Natural killer cell treated with Interleukin-12 subunit alpha and Interleukin-12 subunit beta and Interleukin-15 and Interleukin-18, amount 100 ng/mL, for 72 hours (primary cell): ENCODE results near the gene ZW10. TPM values are rescaled to one million over a fixed set of nuclear protein-coding genes. Genes with fewer than 3 reads are reported as not detected.
"Not testable (repeated sequence)": the region's sequence is repeated elsewhere in the genome, so short reads cannot be mapped to it uniquely, and the experiment has no call there.

Experiments used
- ATAC-seq, 2 donors: fragments of 150-1000 bp; cut with Tn5 transposase in 1 of 2; sonication (Bioruptor Pico), chemical (Tn5 transposase) in 1 of 2; 2 replicates each; pipeline ENCODE4 v1.10.0; 2021
- DNase-seq: peaks from one replicate; pipeline ENCODE4 v3.0.0; 2022; ENCODE audit warnings: low spot score
- H3K27ac Mint-ChIP-seq, 2 donors: 1 replicate in 1 of 2; 2 replicates in 1 of 2; pipeline ENCODE4 v1.8.0; 2022; ENCODE audit warnings: mixed read lengths in 2 of 2, mild to moderate bottlenecking in 1 of 2, moderate library complexity in 1 of 2
- H3K27me3 Mint-ChIP-seq, 2 donors: 1 replicate in 1 of 2; 2 replicates in 1 of 2; pipeline ENCODE4 v1.8.0; 2022; ENCODE audit warnings: mixed read lengths in 2 of 2
- H3K36me3 Mint-ChIP-seq: one replicate; pipeline ENCODE4 v1.8.0; 2022; ENCODE audit warnings: mixed read lengths
- H3K4me1 Mint-ChIP-seq, 2 donors: 1 replicate in 1 of 2; 2 replicates in 1 of 2; pipeline ENCODE4 v1.8.0; 2022; ENCODE audit warnings: low read depth in 2 of 2, mixed read lengths in 2 of 2, mild to moderate bottlenecking in 1 of 2
- H3K4me3 Mint-ChIP-seq: one replicate; pipeline ENCODE4 v1.8.0; 2022; ENCODE audit warnings: mixed read lengths
- H3K9me3 Mint-ChIP-seq: 2 replicates; pipeline ENCODE4 v1.8.0; 2022; ENCODE audit warnings: mixed read lengths
- total RNA-seq, 2 donors: library from RNA; stranded (reverse); gene quantifications; one replicate each; pipeline ENCODE4 v1.2.3, GENCODE V29; 2022

Gene ZW10
- total RNA-seq, 2 donors from 2014 or later, result 19.6 to 23.8 TPM

- H3K4me3 Mint-ChIP-seq, result no peak overlapping the region
- H3K4me1 Mint-ChIP-seq, result no peaks in the 10 kb centered on the region
- no peak overlapping the region for H3K27ac Mint-ChIP-seq
- DNase-seq (no peak), ATAC-seq (no peak)
- H3K36me3 Mint-ChIP-seq, result no peaks in the 10 kb centered on the region
- peaks cover 24 to 29% of the 10 kb centered on the region in 2 donors for H3K27me3 Mint-ChIP-seq
- no peaks in the 10 kb centered on the region for H3K9me3 Mint-ChIP-seq
These were observed 8.2 kb upstream of the ZW10 start for GRCh38 chr11:113781682-113782081.

GRCh38 chr11:113779496-113779895 is 6.0 kb upstream of the ZW10 start, which contains the start of gene CLDN25:
CLDN25 (plus strand) TSS chr11:113779796; CDS start chr11:113779796, 0 bp downstream.
- no peak for DNase-seq
- peak within 1 kb of the TSS in 1 of 2 donors; percentile 63 for H3K27ac Mint-ChIP-seq
- no peaks in the 10 kb centered on the region for H3K9me3 Mint-ChIP-seq
- no peaks in the 10 kb centered on the region for H3K36me3 Mint-ChIP-seq
- H3K27me3 Mint-ChIP-seq, result peaks cover 22 to 28% of the 10 kb centered on the region in 2 donors
- no peak for ATAC-seq
- no peak within 1 kb of the TSS for H3K4me3 Mint-ChIP-seq
- peaks cover 0 to 3% of the 10 kb centered on the region in 2 donors for H3K4me1 Mint-ChIP-seq

DNA sequence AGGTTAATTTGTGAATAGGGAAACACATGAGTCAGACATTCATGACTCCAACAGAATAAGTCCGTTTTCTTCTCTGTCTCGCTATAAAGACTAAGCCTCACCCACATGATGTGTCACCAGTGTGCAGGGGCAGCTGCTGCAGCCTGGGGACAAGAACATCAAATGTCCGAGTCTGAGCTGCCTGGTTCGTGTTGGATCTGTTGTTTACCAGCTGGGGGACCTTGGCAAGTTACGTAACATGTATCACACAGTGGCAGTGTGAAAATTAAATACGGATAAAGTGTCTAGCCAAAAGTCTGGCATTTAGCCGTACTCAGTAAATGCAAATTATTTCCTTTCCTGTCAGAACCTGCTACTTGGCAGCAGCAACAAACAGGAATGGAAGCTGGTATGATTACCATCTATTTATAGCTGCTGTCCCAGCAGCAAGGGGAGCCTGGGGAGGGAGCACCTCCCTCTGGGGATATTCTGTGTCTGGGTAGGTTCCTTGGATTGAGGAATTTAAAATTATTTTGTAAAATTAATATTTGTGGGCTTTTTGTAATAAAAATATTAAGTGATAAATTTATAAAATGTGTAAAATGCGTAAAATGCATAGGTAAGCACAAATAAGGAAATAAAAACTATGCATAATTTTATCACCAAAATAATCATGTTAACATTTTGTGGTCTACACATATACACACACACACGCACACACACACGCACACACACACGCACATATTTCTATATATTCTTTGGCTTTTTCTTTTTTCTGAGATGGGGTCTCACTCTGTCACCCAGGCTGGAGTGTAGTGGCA is 4.8 kb upstream of the ZW10 start:
- Mint-ChIP-seq H3K4me1 (peaks cover 3 to 10% of the 10 kb centered on the region in 2 donors), H3K27ac (no peak overlapping the region), H3K4me3 (no peak overlapping the region), H3K27me3 (peaks cover 18 to 25% of the 10 kb centered on the region in 2 donors), H3K36me3 (no peaks in the 10 kb centered on the region), H3K9me3 (no peaks in the 10 kb centered on the region)
- DNase-seq (no peak), ATAC-seq (no peak)

DNA sequence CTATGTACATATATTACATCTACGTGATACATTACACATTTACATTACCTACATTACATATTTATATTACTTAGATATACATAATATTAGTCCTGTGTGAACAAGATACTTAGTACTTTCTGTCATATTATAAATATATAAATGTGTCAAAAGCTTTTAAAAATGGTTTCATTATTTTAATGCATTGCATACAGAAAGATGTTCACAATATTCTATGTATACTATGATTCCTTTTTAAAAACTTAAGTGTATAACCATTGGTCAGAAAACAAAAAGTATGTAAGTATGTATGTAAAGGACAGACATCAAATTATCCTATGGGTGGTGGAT is 647 bp upstream of the ZW10 start:
- H3K4me3 Mint-ChIP-seq, result peak overlapping the region; percentile 100

GRCh38 chr11:113773092-113773415 is 438 bp downstream of the ZW10 start:
- Mint-ChIP-seq H3K4me3 (peak overlapping the region; percentile 100), H3K27me3 (peaks cover 3 to 5% of the 10 kb centered on the region in 2 donors), H3K36me3 (peaks cover 1% of the 10 kb centered on the region), H3K9me3 (no peaks in the 10 kb centered on the region), H3K4me1 (peaks cover 14 to 26% of the 10 kb centered on the region in 2 donors), H3K27ac (peak overlapping the region; percentile 94 to 98)
- peak in 1 of 2 donors; percentile 33 for ATAC-seq
- DNase-seq, result no peak

More for the DNA sequence above, 647 bp upstream of the ZW10 start:
- peaks cover 4 to 6% of the 10 kb centered on the region in 2 donors for H3K27me3 Mint-ChIP-seq
- H3K36me3 Mint-ChIP-seq, result no peaks in the 10 kb centered on the region
- ATAC-seq (no peak), DNase-seq (no peak)
- H3K4me1 Mint-ChIP-seq, result peaks cover 14 to 25% of the 10 kb centered on the region in 2 donors
- H3K27ac Mint-ChIP-seq, result peak overlapping the region; percentile 94 to 98
- no peaks in the 10 kb centered on the region for H3K9me3 Mint-ChIP-seq

DNA sequence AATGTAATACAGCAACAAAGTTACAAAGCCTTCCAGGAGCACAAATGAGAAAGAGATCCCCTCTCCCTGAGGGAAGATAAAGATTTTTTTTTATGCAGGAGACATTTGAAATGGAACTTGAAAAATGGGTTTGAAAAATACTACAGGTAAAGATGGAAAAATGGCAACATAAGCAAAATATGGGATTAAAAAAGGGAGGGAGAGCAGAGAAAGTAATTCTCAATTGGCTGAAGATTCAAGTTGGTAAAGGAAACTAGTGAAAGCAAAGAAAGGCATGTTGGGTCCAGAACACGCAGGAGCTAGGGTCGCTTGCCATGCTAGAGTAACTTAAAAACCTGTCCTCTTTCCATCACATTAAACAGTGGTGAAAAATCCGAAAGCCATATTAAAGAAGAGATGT is 1.5 kb downstream of the ZW10 start:
- Mint-ChIP-seq H3K27ac (peak overlapping the region; percentile 94 to 98), H3K4me3 (peak overlapping the region; percentile 100), H3K4me1 (peaks cover 23 to 36% of the 10 kb centered on the region in 2 donors), H3K27me3 (no peaks in the 10 kb centered on the region), H3K9me3 (no peaks in the 10 kb centered on the region), H3K36me3 (peaks cover 11% of the 10 kb centered on the region)
- DNase-seq, result no peak
- no peak for ATAC-seq

DNA sequence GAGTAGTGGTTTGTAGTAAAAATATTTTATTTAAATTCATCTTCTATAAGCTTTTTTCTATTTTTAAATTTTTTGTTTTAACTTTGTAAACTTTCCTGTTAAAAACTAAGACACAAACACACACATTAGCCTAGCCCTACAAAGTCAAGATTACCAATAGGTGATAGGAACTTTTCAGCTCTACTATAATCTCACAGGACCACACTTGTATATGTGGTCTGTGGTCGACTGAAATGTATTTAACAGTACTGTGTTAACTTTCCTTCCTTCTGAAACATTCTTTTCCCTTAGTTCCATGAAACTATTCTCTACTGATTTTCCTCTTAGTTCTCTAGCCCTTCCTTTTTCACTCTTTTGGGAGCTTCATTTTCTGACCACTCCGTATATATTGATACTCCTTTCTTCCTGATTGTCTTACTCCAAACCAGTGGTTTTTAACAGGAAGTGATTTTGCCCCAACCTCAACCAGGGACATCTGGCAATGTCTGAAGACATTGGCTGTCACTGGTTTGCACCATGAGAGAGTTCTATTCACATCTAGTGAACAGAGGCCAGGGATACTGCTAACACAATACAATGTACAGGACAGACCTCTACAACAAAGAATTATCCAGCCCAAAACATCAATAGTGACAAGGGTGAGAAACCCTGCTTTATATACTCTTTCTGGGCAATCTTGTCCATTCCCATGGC is 8.8 kb downstream of the ZW10 start:
- DNase-seq (no peak), ATAC-seq (no peak)
- no peaks in the 10 kb centered on the region for H3K9me3 Mint-ChIP-seq
- no peaks in the 10 kb centered on the region for H3K27me3 Mint-ChIP-seq
- H3K27ac Mint-ChIP-seq, result peak overlapping the region in 1 of 2 donors; percentile 3
- peaks cover 21% of the 10 kb centered on the region for H3K36me3 Mint-ChIP-seq
- peak overlapping the region; percentile 44 for H3K4me3 Mint-ChIP-seq
- H3K4me1 Mint-ChIP-seq, result peaks cover 26% of the 10 kb centered on the region in 2 donors

DNA sequence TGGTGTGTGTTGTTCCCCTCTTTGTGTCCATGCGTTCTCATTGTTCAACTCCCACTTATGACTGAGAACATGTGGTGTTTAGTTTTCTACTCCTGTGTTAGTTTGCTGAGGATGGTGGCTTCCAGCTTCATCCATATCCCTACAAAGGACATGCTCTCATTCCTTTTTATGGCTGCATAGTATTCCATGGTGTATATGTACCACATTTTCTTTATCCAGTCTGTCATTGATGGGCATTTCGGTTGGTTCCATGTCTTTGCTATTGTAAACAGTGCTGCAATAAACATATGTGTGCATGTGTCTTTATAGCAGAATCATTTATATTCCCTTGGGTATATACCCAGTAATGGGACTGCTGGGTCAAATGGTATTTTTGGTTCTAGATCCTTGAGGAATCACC is 10.5 kb downstream of the ZW10 start:
- ATAC-seq, H3K27ac Mint-ChIP-seq, H3K9me3 Mint-ChIP-seq, H3K27me3 Mint-ChIP-seq, DNase-seq, H3K4me3 Mint-ChIP-seq: not testable (repeated sequence)
- peaks cover 24 to 26% of the 10 kb centered on the region in 2 donors for H3K4me1 Mint-ChIP-seq
- peaks cover 32% of the 10 kb centered on the region for H3K36me3 Mint-ChIP-seq

DNA sequence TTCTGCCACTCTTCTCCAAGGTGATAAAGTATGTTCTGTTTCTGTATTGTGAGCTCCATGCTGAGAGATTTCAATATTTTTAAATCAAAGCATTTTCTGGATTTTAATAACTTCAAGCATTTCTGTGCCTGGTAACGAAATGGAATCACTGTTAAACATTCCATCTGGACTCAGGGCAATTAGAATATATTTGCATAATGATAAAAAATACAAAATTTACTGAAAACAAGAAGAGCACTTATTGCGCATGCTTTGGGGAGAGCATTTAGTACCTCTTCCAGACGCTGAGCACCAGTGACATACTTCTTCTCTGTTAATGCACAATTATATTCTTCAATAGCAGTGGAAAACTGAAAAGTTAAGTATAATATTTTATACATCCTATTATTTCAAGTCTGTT is 13.3 kb downstream of the ZW10 start:
- ATAC-seq (no peak), DNase-seq (no peak)
- Mint-ChIP-seq H3K27ac (no peak overlapping the region), H3K4me3 (no peak overlapping the region), H3K4me1 (peaks cover 8 to 15% of the 10 kb centered on the region in 2 donors), H3K27me3 (no peaks in the 10 kb centered on the region), H3K9me3 (no peaks in the 10 kb centered on the region), H3K36me3 (peaks cover 28% of the 10 kb centered on the region)

GRCh38 chr11:113752932-113753331 is 20.6 kb downstream of the ZW10 start:
- H3K27me3 Mint-ChIP-seq, result no peaks in the 10 kb centered on the region

GRCh38 chr11:113736323-113736722 is 37.2 kb downstream of the ZW10 start:
- ATAC-seq, result peak; percentile 40 to 83

More at GRCh38 chr11:113752932-113753331, 20.6 kb downstream of the ZW10 start:
- no peak overlapping the region for H3K27ac Mint-ChIP-seq
- ATAC-seq (no peak), DNase-seq (no peak)
- H3K4me1 Mint-ChIP-seq, result no peaks in the 10 kb centered on the region
- no peaks in the 10 kb centered on the region for H3K9me3 Mint-ChIP-seq
- peaks cover 13% of the 10 kb centered on the region for H3K36me3 Mint-ChIP-seq
- H3K4me3 Mint-ChIP-seq, result no peak overlapping the region

GRCh38 chr11:113732092-113732491 is 41.4 kb downstream of the ZW10 start:
- ATAC-seq, result no peak
- DNase-seq, result no peak
- Mint-ChIP-seq H3K4me1 (peaks cover 0 to 11% of the 10 kb centered on the region in 2 donors), H3K9me3 (no peaks in the 10 kb centered on the region), H3K27ac (no peak overlapping the region), H3K27me3 (no peaks in the 10 kb centered on the region), H3K4me3 (no peak overlapping the region), H3K36me3 (peaks cover 22% of the 10 kb centered on the region)

More at GRCh38 chr11:113736323-113736722, 37.2 kb downstream of the ZW10 start:
- H3K27me3 Mint-ChIP-seq, result no peaks in the 10 kb centered on the region
- peaks cover 0 to 6% of the 10 kb centered on the region in 2 donors for H3K4me1 Mint-ChIP-seq
- peaks cover 43% of the 10 kb centered on the region for H3K36me3 Mint-ChIP-seq
- no peak for DNase-seq
- no peak overlapping the region for H3K27ac Mint-ChIP-seq
- H3K9me3 Mint-ChIP-seq, result no peaks in the 10 kb centered on the region
- no peak overlapping the region for H3K4me3 Mint-ChIP-seq

- Mint-ChIP-seq H3K4me1 (peaks cover 0 to 5% of the 10 kb centered on the region in 2 donors), H3K36me3 (peaks cover 22% of the 10 kb centered on the region), H3K4me3 (no peak overlapping the region), H3K9me3 (no peaks in the 10 kb centered on the region), H3K27ac (no peak overlapping the region), H3K27me3 (no peaks in the 10 kb centered on the region)
- ATAC-seq (no peak), DNase-seq (no peak)
These were observed 42.4 kb downstream of the ZW10 start for GRCh38 chr11:113730887-113731726.
